Measurements from ENCODE around the gene NAP1L5. TPM values are rescaled to one million over a fixed set of nuclear protein-coding genes. Genes with fewer than 3 reads are reported as not detected.

Gene NAP1L5
- total RNA-seq, 2 donors from 2014 or later, result 6.0 to 6.2 TPM

DNA sequence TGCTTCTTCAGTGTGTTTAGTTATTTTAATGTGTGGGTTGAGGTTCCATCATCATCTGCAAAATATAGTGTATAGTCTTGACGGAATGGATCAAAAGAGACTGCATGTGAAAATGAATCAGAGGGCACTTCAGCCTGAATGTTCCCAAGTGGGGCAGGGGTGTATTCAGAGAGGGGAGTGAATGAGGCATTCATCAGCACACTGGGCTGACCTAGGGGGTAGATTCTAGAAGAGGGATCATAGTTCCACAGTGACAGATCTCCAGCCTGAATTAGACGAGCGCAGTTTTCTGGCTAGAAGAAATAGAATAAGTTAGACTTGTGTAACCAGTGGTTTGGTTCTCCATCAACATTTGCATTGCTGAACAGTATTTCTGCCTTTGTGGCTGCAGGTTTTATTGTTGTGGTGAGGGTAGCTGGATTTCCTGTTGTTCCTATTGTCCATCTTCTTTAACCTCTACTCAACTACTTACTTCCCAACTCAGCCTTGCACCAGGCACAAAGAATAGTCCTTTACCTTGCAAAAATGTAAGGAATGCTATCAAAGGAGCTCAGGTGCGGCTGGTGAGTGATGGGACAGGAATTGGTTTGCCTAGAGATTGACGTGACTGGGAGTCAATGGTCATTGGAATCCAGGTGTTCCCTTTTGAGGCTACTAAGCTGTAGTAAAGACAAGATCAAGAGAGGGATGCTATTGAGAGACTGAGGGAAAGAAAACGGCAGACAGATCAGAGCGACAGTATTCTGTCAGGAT, 50.9 kb downstream of the NAP1L5 start:
- DNase-seq (ENCODE audit: low spot score), result no peak
- peaks cover 3 to 17% of the 10 kb centered on the region in 2 donors for H3K4me1 ChIP-seq (ENCODE audit: control insufficient read depth in 1 of 2, low read depth in 2 of 2)
- TF ChIP-seq, protein P1, sequence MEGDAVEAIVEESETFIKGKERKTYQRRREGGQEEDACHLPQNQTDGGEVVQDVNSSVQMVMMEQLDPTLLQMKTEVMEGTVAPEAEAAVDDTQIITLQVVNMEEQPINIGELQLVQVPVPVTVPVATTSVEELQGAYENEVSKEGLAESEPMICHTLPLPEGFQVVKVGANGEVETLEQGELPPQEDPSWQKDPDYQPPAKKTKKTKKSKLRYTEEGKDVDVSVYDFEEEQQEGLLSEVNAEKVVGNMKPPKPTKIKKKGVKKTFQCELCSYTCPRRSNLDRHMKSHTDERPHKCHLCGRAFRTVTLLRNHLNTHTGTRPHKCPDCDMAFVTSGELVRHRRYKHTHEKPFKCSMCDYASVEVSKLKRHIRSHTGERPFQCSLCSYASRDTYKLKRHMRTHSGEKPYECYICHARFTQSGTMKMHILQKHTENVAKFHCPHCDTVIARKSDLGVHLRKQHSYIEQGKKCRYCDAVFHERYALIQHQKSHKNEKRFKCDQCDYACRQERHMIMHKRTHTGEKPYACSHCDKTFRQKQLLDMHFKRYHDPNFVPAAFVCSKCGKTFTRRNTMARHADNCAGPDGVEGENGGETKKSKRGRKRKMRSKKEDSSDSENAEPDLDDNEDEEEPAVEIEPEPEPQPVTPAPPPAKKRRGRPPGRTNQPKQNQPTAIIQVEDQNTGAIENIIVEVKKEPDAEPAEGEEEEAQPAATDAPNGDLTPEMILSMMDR (IDR thresholded peaks at IDR 0.05), result no peak
- no peaks in the 10 kb centered on the region for H3K9me3 ChIP-seq
- H3K27me3 ChIP-seq (replicated peaks; ENCODE audit: insufficient read depth), result no peaks in the 10 kb centered on the region
- no peak for ATAC-seq (ENCODE audit: insufficient number of reproducible peaks, low FRiP score, low read depth)
- H3K36me3 ChIP-seq, result no peaks in the 10 kb centered on the region
- H3K27ac ChIP-seq, result no peak overlapping the region
- no peak overlapping the region for H3K4me3 ChIP-seq

DNA sequence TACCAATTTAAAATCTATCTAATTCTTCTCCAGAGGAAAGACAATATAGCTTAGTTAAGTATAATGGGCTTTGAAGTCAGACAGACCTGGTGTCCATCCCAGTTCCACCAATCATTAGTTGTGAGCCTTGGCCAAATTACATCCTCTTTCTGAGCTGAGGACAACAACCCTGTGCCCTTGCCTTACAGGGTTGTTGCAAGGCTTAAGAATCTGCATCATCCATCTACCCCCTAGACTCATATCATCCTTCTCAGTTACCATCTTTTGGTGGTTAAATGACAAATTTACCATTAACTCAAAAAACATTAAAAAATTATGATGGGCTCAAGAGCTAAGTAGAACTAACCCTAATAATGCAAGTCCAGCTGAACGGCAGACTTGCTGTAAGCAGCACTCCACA, 51.6 kb downstream of the NAP1L5 start:
- ATAC-seq (ENCODE audit: insufficient number of reproducible peaks, low FRiP score, low read depth) (no peak), DNase-seq (ENCODE audit: low spot score) (no peak)
- Histone ChIP-seq H3K27ac (no peak overlapping the region), H3K27me3 (replicated peaks; ENCODE audit: insufficient read depth) (no peaks in the 10 kb centered on the region), H3K36me3 (no peaks in the 10 kb centered on the region), H3K9me3 (no peaks in the 10 kb centered on the region), H3K4me1 (ENCODE audit: control insufficient read depth in 1 of 2, low read depth in 2 of 2) (peaks cover 3 to 17% of the 10 kb centered on the region in 2 donors), H3K4me3 (no peak overlapping the region)
- TF ChIP-seq, protein P1 (IDR thresholded peaks at IDR 0.05), result no peak

Other genes with a start within 250 kb of the NAP1L5 start
- gene HERC5, start 240.7 kb downstream of the NAP1L5 start, total RNA-seq, result 10 to 100 TPM; 13.4 to 13.7 TPM
- gene PYURF, start 174.1 kb downstream of the NAP1L5 start, total RNA-seq, result 10 to 100 TPM; 81.5 to 94.0 TPM
- gene HERC3, start 105.3 kb downstream of the NAP1L5 start, total RNA-seq, result 10 to 100 TPM; 34.5 to 51.4 TPM

Measured in thoracic aorta (tissue), 2 donors.